Panc1 (cell line): ENCODE measurements around the gene ZNF784. TPM values are rescaled to one million over a fixed set of nuclear protein-coding genes. Genes with fewer than 3 reads are reported as not detected.

Experiments used
- ATAC-seq: fragments of 200-7000 bp; cut with Tn5 transposase; 2 replicates; pipeline ENCODE4 v1.9.1; 2020; ENCODE audit warnings: mild to moderate bottlenecking, moderate library complexity
- BruUV-seq: library from RNA; stranded (reverse); fragments of 400-500 nt; replicated peaks from 2 replicates; lab custom pipeline; 2021; lab: Mats Ljungman, UMichigan
- CTCF ChIA-PET: fragments of 300-600 bp; sonication (Branson Sonifier 250); formaldehyde crosslinking; loops from one replicate; lab custom pipeline; 2022; ENCODE audit warnings: antibody characterized with exemption; lab: Charles Lee
- POLR2A ChIA-PET: fragments of 300-600 bp; sonication (Branson Sonifier 250); formaldehyde crosslinking; loops from one replicate; lab custom pipeline; 2022; ENCODE audit warnings: antibody characterized with exemption; lab: Charles Lee
- DNase-seq: peaks from one replicate; pipeline ENCODE4 v3.0.0-alpha.2; 2010; ENCODE audit warnings: low read depth, low spot score
- H3K27ac ChIP-seq: 2 replicates; pipeline ENCODE4 v1.5.1; 2011; ENCODE audit warnings: mild to moderate bottlenecking, low read length, inconsistent platforms
- H3K27me3 ChIP-seq: fragments of 200-500 bp; sonication (Bioruptor generic); 2 replicates; pipeline ENCODE4 v1.6.0; 2014; ENCODE audit warnings: low read length, inconsistent platforms; ENCODE audit not compliant: control insufficient read depth, insufficient read depth
- H3K36me3 ChIP-seq: fragments of 200-500 bp; sonication (Bioruptor generic); 2 replicates; pipeline ENCODE4 v1.5.1; 2014; ENCODE audit warnings: inconsistent platforms, mild to moderate bottlenecking, low read length, moderate library complexity; ENCODE audit not compliant: control insufficient read depth, insufficient read depth
- H3K4me1 ChIP-seq: 2 replicates; pipeline ENCODE4 v1.5.1; 2011; ENCODE audit warnings: inconsistent platforms, mild to moderate bottlenecking, low read length, moderate library complexity; ENCODE audit not compliant: control insufficient read depth, insufficient read depth
- H3K4me3 ChIP-seq, 2 experiments: 2 replicates each; pipeline ENCODE4 v1.5.1; 2011 to 2012; ENCODE audit warnings: low read depth in 2 of 2, low read length in 2 of 2, mild to moderate bottlenecking in 2 of 2, inconsistent platforms in 1 of 2, moderate library complexity in 1 of 2
- H3K9me3 ChIP-seq: fragments of 200-500 bp; sonication (Bioruptor generic); 2 replicates; pipeline ENCODE4 v1.5.1; 2014; ENCODE audit warnings: low read depth, mild to moderate bottlenecking, inconsistent platforms, low read length, moderate library complexity; ENCODE audit not compliant: control insufficient read depth, insufficient read depth
- POLR2AphosphoS5 ChIP-seq: IDR thresholded peaks from 2 replicates; pipeline ENCODE4 v1.6.1; 2012; ENCODE audit warnings: mild to moderate bottlenecking, low read depth, low read length, moderate library complexity
- SIN3A ChIP-seq: IDR thresholded peaks from 2 replicates; pipeline ENCODE4 v1.6.1; 2012; ENCODE audit warnings: low read depth, mild to moderate bottlenecking, low read length, moderate library complexity, borderline replicate concordance; ENCODE audit not compliant: insufficient read depth
- TCF7L2 ChIP-seq: IDR thresholded peaks from 2 replicates; pipeline ENCODE4 v1.6.1; 2011; ENCODE audit warnings: mild to moderate bottlenecking, low read depth, low read length, inconsistent platforms
- in situ Hi-C: cut with HindIII; loops from 2 replicates; pipeline ENCODE4 v1.10.0; 2016; ENCODE audit warnings: low sequenced_read_pairs, low pct_unique_long_range_greater_than_20kb
- intact Hi-C: fragments of 100-400 bp; cut with micrococcal nuclease; formaldehyde crosslinking; loops from one replicate; pipeline ENCODE4 v1.10.0; 2022; ENCODE audit not compliant: unreplicated experiment
- total RNA-seq: library from RNA; stranded (reverse); gene quantifications from one replicate; pipeline ENCODE4 v1.2.1, GENCODE V29; 2021; ENCODE audit not compliant: unreplicated experiment
- TF ChIP-seq, protein P1 (sequence below): fragments of 450-650 bp; IDR thresholded peaks from 2 replicates; pipeline ENCODE4 v1.5.1; 2017; ENCODE audit warnings: mild to moderate bottlenecking
- TF ChIP-seq, protein P2 (sequence below), 2 experiments: IDR thresholded peaks; 2 replicates each; pipeline ENCODE4 v1.6.1; 2011 to 2012; ENCODE audit warnings: low read depth in 2 of 2, control low read depth in 1 of 2, low read length in 1 of 2, mild to moderate bottlenecking in 1 of 2, moderate library complexity in 1 of 2; ENCODE audit not compliant: insufficient read depth in 1 of 2

Gene ZNF784
- total RNA-seq, 1 experiment from 2014 or later: 8.9 TPM

GRCh38 chr19:55594996-55595545, 29.3 kb downstream of the ZNF784 start:
- Histone ChIP-seq H3K9me3 (no peaks in the 10 kb centered on the region), H3K36me3 (no peaks in the 10 kb centered on the region; the same call in 1 of the 2 replicates), H3K4me1 (no peaks in the 10 kb centered on the region), H3K4me3 (no peak overlapping the region), H3K27me3 (no peaks in the 10 kb centered on the region), H3K27ac (no peak overlapping the region)
- no TSS peak for BruUV-seq
- DNase-seq (no peak), ATAC-seq (no peak)
- in situ Hi-C loops: no loop called here
- TF ChIP-seq, protein P1, sequence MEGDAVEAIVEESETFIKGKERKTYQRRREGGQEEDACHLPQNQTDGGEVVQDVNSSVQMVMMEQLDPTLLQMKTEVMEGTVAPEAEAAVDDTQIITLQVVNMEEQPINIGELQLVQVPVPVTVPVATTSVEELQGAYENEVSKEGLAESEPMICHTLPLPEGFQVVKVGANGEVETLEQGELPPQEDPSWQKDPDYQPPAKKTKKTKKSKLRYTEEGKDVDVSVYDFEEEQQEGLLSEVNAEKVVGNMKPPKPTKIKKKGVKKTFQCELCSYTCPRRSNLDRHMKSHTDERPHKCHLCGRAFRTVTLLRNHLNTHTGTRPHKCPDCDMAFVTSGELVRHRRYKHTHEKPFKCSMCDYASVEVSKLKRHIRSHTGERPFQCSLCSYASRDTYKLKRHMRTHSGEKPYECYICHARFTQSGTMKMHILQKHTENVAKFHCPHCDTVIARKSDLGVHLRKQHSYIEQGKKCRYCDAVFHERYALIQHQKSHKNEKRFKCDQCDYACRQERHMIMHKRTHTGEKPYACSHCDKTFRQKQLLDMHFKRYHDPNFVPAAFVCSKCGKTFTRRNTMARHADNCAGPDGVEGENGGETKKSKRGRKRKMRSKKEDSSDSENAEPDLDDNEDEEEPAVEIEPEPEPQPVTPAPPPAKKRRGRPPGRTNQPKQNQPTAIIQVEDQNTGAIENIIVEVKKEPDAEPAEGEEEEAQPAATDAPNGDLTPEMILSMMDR: no peak
- no peak for TF ChIP-seq TCF7L2
- TF ChIP-seq, protein P2, sequence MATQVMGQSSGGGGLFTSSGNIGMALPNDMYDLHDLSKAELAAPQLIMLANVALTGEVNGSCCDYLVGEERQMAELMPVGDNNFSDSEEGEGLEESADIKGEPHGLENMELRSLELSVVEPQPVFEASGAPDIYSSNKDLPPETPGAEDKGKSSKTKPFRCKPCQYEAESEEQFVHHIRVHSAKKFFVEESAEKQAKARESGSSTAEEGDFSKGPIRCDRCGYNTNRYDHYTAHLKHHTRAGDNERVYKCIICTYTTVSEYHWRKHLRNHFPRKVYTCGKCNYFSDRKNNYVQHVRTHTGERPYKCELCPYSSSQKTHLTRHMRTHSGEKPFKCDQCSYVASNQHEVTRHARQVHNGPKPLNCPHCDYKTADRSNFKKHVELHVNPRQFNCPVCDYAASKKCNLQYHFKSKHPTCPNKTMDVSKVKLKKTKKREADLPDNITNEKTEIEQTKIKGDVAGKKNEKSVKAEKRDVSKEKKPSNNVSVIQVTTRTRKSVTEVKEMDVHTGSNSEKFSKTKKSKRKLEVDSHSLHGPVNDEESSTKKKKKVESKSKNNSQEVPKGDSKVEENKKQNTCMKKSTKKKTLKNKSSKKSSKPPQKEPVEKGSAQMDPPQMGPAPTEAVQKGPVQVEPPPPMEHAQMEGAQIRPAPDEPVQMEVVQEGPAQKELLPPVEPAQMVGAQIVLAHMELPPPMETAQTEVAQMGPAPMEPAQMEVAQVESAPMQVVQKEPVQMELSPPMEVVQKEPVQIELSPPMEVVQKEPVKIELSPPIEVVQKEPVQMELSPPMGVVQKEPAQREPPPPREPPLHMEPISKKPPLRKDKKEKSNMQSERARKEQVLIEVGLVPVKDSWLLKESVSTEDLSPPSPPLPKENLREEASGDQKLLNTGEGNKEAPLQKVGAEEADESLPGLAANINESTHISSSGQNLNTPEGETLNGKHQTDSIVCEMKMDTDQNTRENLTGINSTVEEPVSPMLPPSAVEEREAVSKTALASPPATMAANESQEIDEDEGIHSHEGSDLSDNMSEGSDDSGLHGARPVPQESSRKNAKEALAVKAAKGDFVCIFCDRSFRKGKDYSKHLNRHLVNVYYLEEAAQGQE (IDR thresholded peaks at IDR 0.05; ENCODE audit: insufficient read depth in 1 of 2, low read depth in 2 of 2, low read length in 1 of 2): no peak
- no peak for TF ChIP-seq SIN3A
- no peak for TF ChIP-seq POLR2AphosphoS5
- CTCF ChIA-PET: interaction anchor here (0.6 kb wide), 1 partner anchor 176 kb away, joined by 3 read pairs; no protein-coding TSS in a partner anchor
- POLR2A ChIA-PET: no interaction called here
- intact Hi-C loops: no loop called here

DNA sequence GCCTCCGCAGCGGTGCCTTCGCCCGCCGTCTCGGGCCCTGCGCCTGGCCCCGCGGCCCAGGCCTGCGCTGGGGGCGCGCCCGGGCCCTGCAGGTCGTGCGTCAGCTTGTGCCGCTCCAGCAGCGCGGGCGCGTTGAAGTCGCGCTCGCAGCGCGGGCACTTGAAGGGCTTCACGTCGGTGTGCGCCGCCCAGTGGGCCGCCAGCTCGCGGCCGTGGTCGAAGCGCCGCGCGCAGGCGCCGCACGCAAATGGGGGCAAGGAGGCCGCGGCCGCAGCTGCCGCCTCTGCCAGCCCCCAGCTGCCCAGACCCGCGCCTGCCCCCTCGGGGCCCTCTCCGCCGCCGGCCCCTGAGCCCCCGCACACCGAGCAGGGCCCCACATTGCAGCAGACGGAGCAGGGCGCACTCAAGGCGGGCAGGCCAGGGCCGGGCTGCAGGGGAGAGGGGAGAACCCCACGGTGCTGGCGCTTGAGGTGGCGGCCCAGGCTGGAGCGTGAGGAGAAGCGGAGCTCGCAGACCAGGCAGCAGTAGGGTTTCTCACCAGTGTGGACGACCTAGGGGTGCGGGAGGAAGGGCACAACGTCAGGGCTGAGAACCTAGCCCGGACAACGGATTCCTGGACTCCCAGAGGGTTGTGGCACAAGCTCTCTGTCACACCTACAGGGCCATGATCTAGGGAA, 31.1 kb downstream of the ZNF784 start:
- ATAC-seq: no peak
- H3K4me1 ChIP-seq: no peaks in the 10 kb centered on the region
- no peaks in the 10 kb centered on the region for H3K9me3 ChIP-seq
- no peak overlapping the region for H3K27ac ChIP-seq
- DNase-seq: no peak
- H3K27me3 ChIP-seq: no peaks in the 10 kb centered on the region
- TF ChIP-seq SIN3A (no peak), POLR2AphosphoS5 (no peak), TCF7L2 (no peak)
- TF ChIP-seq, protein P2 (IDR thresholded peaks at IDR 0.05; ENCODE audit: insufficient read depth in 1 of 2, low read depth in 2 of 2, low read length in 1 of 2): no peak
- TF ChIP-seq, protein P1: no peak
- in situ Hi-C loops (no loop called here), intact Hi-C loops (no loop called here)
- CTCF ChIA-PET: no interaction called here
- H3K4me3 ChIP-seq: no peak overlapping the region
- no peaks in the 10 kb centered on the region; the same call in 1 of the 2 replicates for H3K36me3 ChIP-seq
- POLR2A ChIA-PET: no interaction called here
- BruUV-seq: no TSS peak
